ENCODE measurements around the gene HS3ST4.

HS3ST4 gene

GRCh38 chr16:25841761-25842160 lies 150.0 kb downstream of the HS3ST4 start:
- no peak overlapping the region for H3K4me3 ChIP-seq (ENCODE audit: low read depth in 1 of 2, low read length in 2 of 2)
- H3K9me3 ChIP-seq (ENCODE audit: insufficient read depth, low read length, severe bottlenecking), result no peaks in the 10 kb centered on the region
- H3K36me3 ChIP-seq (ENCODE audit: insufficient read depth, low read length), result no peaks in the 10 kb centered on the region
- no peaks in the 10 kb centered on the region for H3K79me2 ChIP-seq (ENCODE audit: insufficient read depth, low read length)
- no peaks in the 10 kb centered on the region for H4K20me1 ChIP-seq (ENCODE audit: insufficient read depth, low read length)
- H3K27me3 ChIP-seq (ENCODE audit: insufficient read depth, low read length, poor library complexity), result peaks cover 5% of the 10 kb centered on the region
- no peak for DNase-seq
- no peak overlapping the region for H3K9ac ChIP-seq (ENCODE audit: low read depth, low read length)
- no peak for ATAC-seq (ENCODE audit: insufficient read depth, low read depth)
- no peaks in the 10 kb centered on the region for H3K4me1 ChIP-seq (ENCODE audit: insufficient read depth, low read length)
- H2AFZ ChIP-seq (ENCODE audit: low read depth, low read length), result no peak overlapping the region
- H3K4me2 ChIP-seq (ENCODE audit: insufficient read depth, low read length), result no peak overlapping the region
- H3K27ac ChIP-seq (ENCODE audit: low read length), result no peak overlapping the region
- TF ChIP-seq CTCF (IDR thresholded peaks at IDR 0.05; ENCODE audit: borderline replicate concordance, extremely low read depth, low read length, poor library complexity, severe bottlenecking) (no peak), EZH2 (IDR thresholded peaks at IDR 0.05; ENCODE audit: borderline replicate concordance, low read depth, low read length, severe bottlenecking) (no peak)

GRCh38 chr16:25845901-25846300 lies 154.1 kb downstream of the HS3ST4 start:
- no peak for ATAC-seq (ENCODE audit: insufficient read depth, low read depth)

GRCh38 chr16:25854141-25854540 lies 162.4 kb downstream of the HS3ST4 start:
- Histone ChIP-seq H3K79me2 (ENCODE audit: insufficient read depth, low read length) (no peaks in the 10 kb centered on the region), H3K9ac (ENCODE audit: low read depth, low read length) (no peak overlapping the region), H3K9me3 (ENCODE audit: insufficient read depth, low read length, severe bottlenecking) (no peaks in the 10 kb centered on the region), H2AFZ (ENCODE audit: low read depth, low read length) (no peak overlapping the region), H3K36me3 (ENCODE audit: insufficient read depth, low read length) (no peaks in the 10 kb centered on the region), H3K27me3 (ENCODE audit: insufficient read depth, low read length, poor library complexity) (no peaks in the 10 kb centered on the region), H3K4me2 (ENCODE audit: insufficient read depth, low read length) (no peak overlapping the region), H4K20me1 (ENCODE audit: insufficient read depth, low read length) (no peaks in the 10 kb centered on the region), H3K27ac (ENCODE audit: low read length) (no peak overlapping the region), H3K4me1 (ENCODE audit: insufficient read depth, low read length) (no peaks in the 10 kb centered on the region), H3K4me3 (ENCODE audit: low read depth in 1 of 2, low read length in 2 of 2) (no peak overlapping the region)
- no peak for DNase-seq
- no peak for ATAC-seq (ENCODE audit: insufficient read depth, low read depth)
- TF ChIP-seq EZH2 (IDR thresholded peaks at IDR 0.05; ENCODE audit: borderline replicate concordance, low read depth, low read length, severe bottlenecking), result no peak
- no peak for TF ChIP-seq CTCF (IDR thresholded peaks at IDR 0.05; ENCODE audit: borderline replicate concordance, extremely low read depth, low read length, poor library complexity, severe bottlenecking)

More at GRCh38 chr16:25845901-25846300, 154.1 kb downstream of the HS3ST4 start:
- no peak for DNase-seq
- no peak overlapping the region for H3K4me2 ChIP-seq (ENCODE audit: insufficient read depth, low read length)
- H4K20me1 ChIP-seq (ENCODE audit: insufficient read depth, low read length), result no peaks in the 10 kb centered on the region
- no peaks in the 10 kb centered on the region for H3K36me3 ChIP-seq (ENCODE audit: insufficient read depth, low read length)
- no peak for TF ChIP-seq CTCF (IDR thresholded peaks at IDR 0.05; ENCODE audit: borderline replicate concordance, extremely low read depth, low read length, poor library complexity, severe bottlenecking)
- peaks cover 5% of the 10 kb centered on the region for H3K27me3 ChIP-seq (ENCODE audit: insufficient read depth, low read length, poor library complexity)
- H3K4me1 ChIP-seq (ENCODE audit: insufficient read depth, low read length), result no peaks in the 10 kb centered on the region
- H3K27ac ChIP-seq (ENCODE audit: low read length), result no peak overlapping the region
- H3K4me3 ChIP-seq (ENCODE audit: low read depth in 1 of 2, low read length in 2 of 2), result no peak overlapping the region
- no peak overlapping the region for H2AFZ ChIP-seq (ENCODE audit: low read depth, low read length)
- no peaks in the 10 kb centered on the region for H3K9me3 ChIP-seq (ENCODE audit: insufficient read depth, low read length, severe bottlenecking)
- H3K9ac ChIP-seq (ENCODE audit: low read depth, low read length), result no peak overlapping the region
- H3K79me2 ChIP-seq (ENCODE audit: insufficient read depth, low read length), result no peaks in the 10 kb centered on the region

GRCh38 chr16:25855063-25855462 lies 163.3 kb downstream of the HS3ST4 start:
- ATAC-seq (ENCODE audit: insufficient read depth, low read depth), result no peak

More at GRCh38 chr16:25855063-25855462, 163.3 kb downstream of the HS3ST4 start:
- Histone ChIP-seq H3K27ac (ENCODE audit: low read length) (no peak overlapping the region), H3K27me3 (ENCODE audit: insufficient read depth, low read length, poor library complexity) (no peaks in the 10 kb centered on the region), H3K36me3 (ENCODE audit: insufficient read depth, low read length) (no peaks in the 10 kb centered on the region), H3K79me2 (ENCODE audit: insufficient read depth, low read length) (no peaks in the 10 kb centered on the region), H3K9ac (ENCODE audit: low read depth, low read length) (no peak overlapping the region), H3K4me2 (ENCODE audit: insufficient read depth, low read length) (no peak overlapping the region), H3K4me1 (ENCODE audit: insufficient read depth, low read length) (no peaks in the 10 kb centered on the region), H4K20me1 (ENCODE audit: insufficient read depth, low read length) (no peaks in the 10 kb centered on the region), H3K4me3 (ENCODE audit: low read depth in 1 of 2, low read length in 2 of 2) (no peak overlapping the region), H2AFZ (ENCODE audit: low read depth, low read length) (no peak overlapping the region), H3K9me3 (ENCODE audit: insufficient read depth, low read length, severe bottlenecking) (no peaks in the 10 kb centered on the region)
- no peak for DNase-seq
- no peak for TF ChIP-seq EZH2 (IDR thresholded peaks at IDR 0.05; ENCODE audit: borderline replicate concordance, low read depth, low read length, severe bottlenecking)
- no peak for TF ChIP-seq CTCF (IDR thresholded peaks at IDR 0.05; ENCODE audit: borderline replicate concordance, extremely low read depth, low read length, poor library complexity, severe bottlenecking)
